HCT116 (cell line): ENCODE measurements around the gene GREM2. TPM values are rescaled to one million over a fixed set of nuclear protein-coding genes. Genes with fewer than 3 reads are reported as not detected.

Experiments used
- ATAC-seq: fragments of 200-7000 bp; cut with Tn5 transposase; 2 replicates; pipeline ENCODE4 v1.9.1; 2020; ENCODE audit warnings: mild to moderate bottlenecking, moderate library complexity
- BruUV-seq: library from RNA; stranded (reverse); fragments of 400-500 nt; replicated peaks from 2 replicates; lab custom pipeline; 2021; lab: Mats Ljungman, UMichigan
- CTCF ChIA-PET: fragments of 300-600 bp; sonication (Branson Sonifier 250); formaldehyde crosslinking; loops from one replicate; lab custom pipeline; 2021; ENCODE audit warnings: antibody characterized with exemption; lab: Charles Lee
- POLR2A ChIA-PET: fragments of 300-600, 350-600 bp; sonication (Branson Sonifier 250); formaldehyde crosslinking; loops from one replicate; lab custom pipeline; 2021; ENCODE audit warnings: antibody characterized with exemption; lab: Charles Lee
- RAD21 ChIA-PET, 2 experiments: fragments of 300-600 bp; sonication (Branson Sonifier 250); formaldehyde crosslinking; loops; one replicate each; lab custom pipeline; 2023; ENCODE audit warnings: low total read pairs in 2 of 2; ENCODE audit not compliant: uncharacterized antibody in 2 of 2, unreplicated experiment in 2 of 2, low non-redundant PET in 1 of 2; lab: Charles Lee
- DNase-seq: peaks from one replicate; pipeline ENCODE4 v3.0.0-alpha.2; 2010; ENCODE audit warnings: low read depth, low spot score
- H2AFZ ChIP-seq: fragments of 200-600 bp; shearing (Covaris generic), sonication (generic); 2 replicates; pipeline ENCODE4 v1.6.1; 2017; ENCODE audit warnings: low read depth, mixed run types, mixed read lengths, antibody characterized with exemption, low read length; ENCODE audit not compliant: poor library complexity, severe bottlenecking
- H3K27ac ChIP-seq: 2 replicates; pipeline ENCODE4 v1.5.1; 2012; ENCODE audit warnings: low read depth, low read length
- H3K27me3 ChIP-seq: fragments of 200-600 bp; sonication (generic); 2 replicates; pipeline ENCODE4 v1.6.1; 2016; ENCODE audit warnings: mixed run types, low read length, mixed read lengths; ENCODE audit not compliant: insufficient read depth
- H3K36me3 ChIP-seq, 2 experiments: fragments of 200-500 bp in 1 of 2; fragments of 200-600 bp in 1 of 2; sonication (Bioruptor generic) in 1 of 2; sonication (generic) in 1 of 2; 2 replicates each; pipeline versions ENCODE4 v1.5.1 to v1.6.1; 2014 to 2016; ENCODE audit warnings: low read length in 2 of 2, inconsistent platforms in 1 of 2, mixed read lengths in 1 of 2, mixed run types in 1 of 2; ENCODE audit not compliant: insufficient read depth in 2 of 2, control insufficient read depth in 1 of 2
- H3K4me1 ChIP-seq, 2 experiments: fragments of 200-600 bp in 1 of 2; sonication (generic) in 1 of 2; 2 replicates each; pipeline versions ENCODE4 v1.5.1 to v1.6.1; 2012 to 2017; ENCODE audit warnings: low read length in 2 of 2, inconsistent platforms in 1 of 2, mild to moderate bottlenecking in 1 of 2, mixed read lengths in 1 of 2, mixed run types in 1 of 2, moderate library complexity in 1 of 2; ENCODE audit not compliant: insufficient read depth in 2 of 2, control insufficient read depth in 1 of 2
- H3K4me2 ChIP-seq: fragments of 200-600 bp; sonication (generic); 2 replicates; pipeline ENCODE4 v1.6.1; 2017; ENCODE audit warnings: mixed run types, low read length, mixed read lengths
- H3K4me3 ChIP-seq, 2 experiments: fragments of 200-600 bp in 1 of 2; sonication (generic) in 1 of 2; replicated peaks in 1 of 2; 2 replicates each; pipeline ENCODE4 v1.5.1; 2011 to 2016; ENCODE audit warnings: low read length in 2 of 2, control low read depth in 1 of 2, low read depth in 1 of 2, mild to moderate bottlenecking in 1 of 2, mixed read lengths in 1 of 2, mixed run types in 1 of 2
- H3K79me2 ChIP-seq: fragments of 200-600 bp; sonication (generic); 2 replicates; pipeline ENCODE4 v1.6.1; 2017; ENCODE audit warnings: mild to moderate bottlenecking, mixed run types, low read length, moderate library complexity, mixed read lengths; ENCODE audit not compliant: insufficient read depth
- H3K9ac ChIP-seq: fragments of 200-600 bp; sonication (generic); 2 replicates; pipeline ENCODE4 v1.6.1; 2016; ENCODE audit warnings: low read length, mixed read lengths
- H3K9me2 ChIP-seq: fragments of 200-600 bp; sonication (generic), shearing (Covaris generic); 2 replicates; pipeline ENCODE4 v1.6.1; 2017; ENCODE audit warnings: mixed run types, mild to moderate bottlenecking, moderate library complexity; ENCODE audit not compliant: insufficient read depth
- H3K9me3 ChIP-seq, 2 experiments: fragments of 200-500 bp in 1 of 2; fragments of 200-600 bp in 1 of 2; sonication (Bioruptor generic) in 1 of 2; sonication (generic) in 1 of 2; 2 replicates each; pipeline ENCODE4 v1.6.1; 2014 to 2017; ENCODE audit warnings: low read length in 2 of 2, mixed read lengths in 2 of 2, inconsistent platforms in 1 of 2, low read depth in 1 of 2, mild to moderate bottlenecking in 1 of 2, mixed run types in 1 of 2, moderate library complexity in 1 of 2; ENCODE audit not compliant: control insufficient read depth in 1 of 2, insufficient read depth in 1 of 2
- H4K20me1 ChIP-seq: fragments of 200-600 bp; sonication (generic), shearing (Covaris generic); 2 replicates; pipeline ENCODE4 v1.6.1; 2017; ENCODE audit warnings: mixed run types, mild to moderate bottlenecking, moderate library complexity; ENCODE audit not compliant: insufficient read depth
- CEBPB ChIP-seq: IDR thresholded peaks from 2 replicates; pipeline ENCODE4 v1.6.1; 2012; ENCODE audit warnings: low read depth
- ELF1 ChIP-seq: IDR thresholded peaks from 2 replicates; pipeline ENCODE4 v1.6.1; 2012; ENCODE audit warnings: low read depth, borderline replicate concordance
- EZH2 ChIP-seq: fragments of 200-600 bp; sonication (generic); IDR thresholded peaks from 2 replicates; pipeline ENCODE4 v1.6.1; 2017; ENCODE audit warnings: antibody characterized with exemption, mixed run types
- FOSL1 ChIP-seq: IDR thresholded peaks from 2 replicates; pipeline ENCODE4 v1.6.1; 2012; ENCODE audit warnings: low read depth
- JUND ChIP-seq: IDR thresholded peaks from 2 replicates; pipeline ENCODE4 v1.6.1; 2012
- POLR2AphosphoS5 ChIP-seq: IDR thresholded peaks from 2 replicates; pipeline ENCODE4 v1.6.1; 2011; ENCODE audit warnings: mild to moderate bottlenecking, low read depth, low read length, moderate library complexity
- SIN3A ChIP-seq: IDR thresholded peaks from 2 replicates; pipeline ENCODE4 v1.6.1; 2012; ENCODE audit warnings: low read depth
- SP1 ChIP-seq: IDR thresholded peaks from 2 replicates; pipeline ENCODE4 v1.6.1; 2012; ENCODE audit warnings: low read depth
- TCF7L2 ChIP-seq: IDR thresholded peaks from 2 replicates; pipeline ENCODE4 v1.7.0; 2011; ENCODE audit warnings: borderline replicate concordance, inconsistent platforms; ENCODE audit not compliant: insufficient read depth, insufficient read length; ENCODE audit errors: extremely low read depth
- YY1 ChIP-seq: IDR thresholded peaks from 2 replicates; pipeline ENCODE4 v1.6.1; 2011; ENCODE audit warnings: low read length, low read depth, moderate library complexity, mild to moderate bottlenecking; ENCODE audit not compliant: insufficient replicate concordance; ENCODE audit errors: extremely low read depth
- ZNF274 ChIP-seq: fragments of 200-500 bp; sonication (Bioruptor generic); IDR thresholded peaks from 2 replicates; pipeline ENCODE4 v1.6.1; 2014; ENCODE audit warnings: mild to moderate bottlenecking, low read depth, low read length, inconsistent platforms
- intact Hi-C: fragments of 100-400 bp; cut with micrococcal nuclease; formaldehyde crosslinking; loops from 2 replicates; pipeline ENCODE4 v1.10.0; 2022
- total RNA-seq: library from RNA; stranded (reverse); gene quantifications from one replicate; pipeline ENCODE4 v1.2.1, GENCODE V29; 2021; ENCODE audit not compliant: unreplicated experiment
- TF ChIP-seq, protein P1 (sequence below): IDR thresholded peaks from 2 replicates; pipeline ENCODE4 v1.6.1; 2012; ENCODE audit warnings: low read depth
- TF ChIP-seq, protein P2 (sequence below): IDR thresholded peaks from 2 replicates; pipeline ENCODE4 v1.6.1; 2012

The GREM2 gene
- total RNA-seq, 1 experiment from 2014 or later: not detected

DNA sequence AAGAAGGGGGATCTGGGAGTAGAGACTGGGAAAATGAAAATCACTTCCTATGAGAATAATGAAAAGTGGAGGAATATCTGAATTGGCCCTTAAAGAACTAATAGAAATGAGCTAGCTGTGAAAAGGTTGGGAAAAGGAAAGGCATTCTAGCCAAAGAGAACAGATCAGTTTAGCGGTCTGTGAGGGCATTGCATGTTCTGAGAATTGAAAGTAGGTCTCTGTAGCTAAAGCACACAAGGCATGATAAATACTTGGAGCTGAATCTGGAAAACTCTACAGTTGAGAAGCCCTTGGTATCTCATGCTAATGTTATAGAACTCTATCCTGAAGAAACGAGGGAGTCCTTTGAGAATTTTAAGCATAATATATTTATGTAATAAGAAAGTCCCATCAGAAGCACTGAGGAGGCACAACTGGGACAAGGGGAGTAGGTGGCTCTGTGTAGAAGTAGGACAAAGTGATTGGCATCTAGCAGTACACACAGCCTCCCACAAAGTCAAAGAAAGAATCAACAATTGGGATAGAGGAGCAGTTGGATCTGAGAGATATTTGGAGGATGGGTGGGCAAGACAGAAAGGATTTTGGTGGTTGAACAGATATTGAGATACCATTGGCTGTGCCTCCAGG is 78.7 kb downstream of the GREM2 start:
- Histone ChIP-seq H3K79me2 (no peaks in the 10 kb centered on the region), H3K4me2 (no peak overlapping the region), H3K36me3 (no peaks in the 10 kb centered on the region), H3K9me2 (no peaks in the 10 kb centered on the region), H4K20me1 (no peaks in the 10 kb centered on the region), H3K27me3 (no peaks in the 10 kb centered on the region), H2AFZ (no peak overlapping the region), H3K4me1 (no peaks in the 10 kb centered on the region), H3K27ac (no peak overlapping the region), H3K9ac (no peak overlapping the region), H3K4me3 (no peak overlapping the region), H3K9me3 (peaks cover 0 to 3% of the 10 kb centered on the region in 2 experiments; a peak in 2 of 4 replicates)
- ChIA-PET CTCF (no interaction called here), POLR2A (no interaction called here), RAD21 (no interaction called here)
- BruUV-seq: no TSS peak
- TF ChIP-seq EZH2 (no peak), POLR2AphosphoS5 (no peak), JUND (no peak), SIN3A (no peak), TCF7L2 (no peak), SP1 (no peak), FOSL1 (no peak), YY1 (no peak), CEBPB (no peak), ZNF274 (no peak), ELF1 (no peak)
- TF ChIP-seq, protein P1, sequence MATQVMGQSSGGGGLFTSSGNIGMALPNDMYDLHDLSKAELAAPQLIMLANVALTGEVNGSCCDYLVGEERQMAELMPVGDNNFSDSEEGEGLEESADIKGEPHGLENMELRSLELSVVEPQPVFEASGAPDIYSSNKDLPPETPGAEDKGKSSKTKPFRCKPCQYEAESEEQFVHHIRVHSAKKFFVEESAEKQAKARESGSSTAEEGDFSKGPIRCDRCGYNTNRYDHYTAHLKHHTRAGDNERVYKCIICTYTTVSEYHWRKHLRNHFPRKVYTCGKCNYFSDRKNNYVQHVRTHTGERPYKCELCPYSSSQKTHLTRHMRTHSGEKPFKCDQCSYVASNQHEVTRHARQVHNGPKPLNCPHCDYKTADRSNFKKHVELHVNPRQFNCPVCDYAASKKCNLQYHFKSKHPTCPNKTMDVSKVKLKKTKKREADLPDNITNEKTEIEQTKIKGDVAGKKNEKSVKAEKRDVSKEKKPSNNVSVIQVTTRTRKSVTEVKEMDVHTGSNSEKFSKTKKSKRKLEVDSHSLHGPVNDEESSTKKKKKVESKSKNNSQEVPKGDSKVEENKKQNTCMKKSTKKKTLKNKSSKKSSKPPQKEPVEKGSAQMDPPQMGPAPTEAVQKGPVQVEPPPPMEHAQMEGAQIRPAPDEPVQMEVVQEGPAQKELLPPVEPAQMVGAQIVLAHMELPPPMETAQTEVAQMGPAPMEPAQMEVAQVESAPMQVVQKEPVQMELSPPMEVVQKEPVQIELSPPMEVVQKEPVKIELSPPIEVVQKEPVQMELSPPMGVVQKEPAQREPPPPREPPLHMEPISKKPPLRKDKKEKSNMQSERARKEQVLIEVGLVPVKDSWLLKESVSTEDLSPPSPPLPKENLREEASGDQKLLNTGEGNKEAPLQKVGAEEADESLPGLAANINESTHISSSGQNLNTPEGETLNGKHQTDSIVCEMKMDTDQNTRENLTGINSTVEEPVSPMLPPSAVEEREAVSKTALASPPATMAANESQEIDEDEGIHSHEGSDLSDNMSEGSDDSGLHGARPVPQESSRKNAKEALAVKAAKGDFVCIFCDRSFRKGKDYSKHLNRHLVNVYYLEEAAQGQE: no peak
- TF ChIP-seq, protein P2, sequence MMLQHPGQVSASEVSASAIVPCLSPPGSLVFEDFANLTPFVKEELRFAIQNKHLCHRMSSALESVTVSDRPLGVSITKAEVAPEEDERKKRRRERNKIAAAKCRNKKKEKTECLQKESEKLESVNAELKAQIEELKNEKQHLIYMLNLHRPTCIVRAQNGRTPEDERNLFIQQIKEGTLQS: no peak
- intact Hi-C loops: no loop called here
- DNase-seq: no peak
- no peak for ATAC-seq
